Nephron progenitor cell (in vitro differentiated cells): Measurements from ENCODE around the gene EGFL7.

Source experiments
- DNase-seq: peaks from one replicate; pipeline ENCODE4 v3.0.0; 2021
- H3K27ac Mint-ChIP-seq: 2 replicates; pipeline ENCODE4 v1.8.0; 2021; ENCODE audit warnings: mild to moderate bottlenecking, moderate library complexity, mixed read lengths
- H3K27me3 Mint-ChIP-seq: 2 replicates; pipeline ENCODE4 v1.8.0; 2021; ENCODE audit warnings: mild to moderate bottlenecking, low read depth, mixed read lengths; ENCODE audit not compliant: poor library complexity
- H3K36me3 Mint-ChIP-seq: 2 replicates; pipeline ENCODE4 v1.8.0; 2021; ENCODE audit warnings: low read depth, mixed read lengths
- H3K4me1 Mint-ChIP-seq: 2 replicates; pipeline ENCODE4 v1.8.0; 2021; ENCODE audit warnings: mixed read lengths
- H3K4me3 Mint-ChIP-seq: 2 replicates; pipeline ENCODE4 v1.8.0; 2021; ENCODE audit warnings: mild to moderate bottlenecking, moderate library complexity, mixed read lengths
- H3K9me3 Mint-ChIP-seq: 2 replicates; pipeline ENCODE4 v1.8.0; 2021; ENCODE audit warnings: mild to moderate bottlenecking, moderate library complexity, mixed read lengths
- TF ChIP-seq, protein P1 (sequence below): fragments of 200-600 bp; sonication (generic); IDR thresholded peaks from 2 replicates; pipeline ENCODE4 v1.5.0; 2021; ENCODE audit warnings: antibody characterized with exemption

EGFL7 gene

DNA sequence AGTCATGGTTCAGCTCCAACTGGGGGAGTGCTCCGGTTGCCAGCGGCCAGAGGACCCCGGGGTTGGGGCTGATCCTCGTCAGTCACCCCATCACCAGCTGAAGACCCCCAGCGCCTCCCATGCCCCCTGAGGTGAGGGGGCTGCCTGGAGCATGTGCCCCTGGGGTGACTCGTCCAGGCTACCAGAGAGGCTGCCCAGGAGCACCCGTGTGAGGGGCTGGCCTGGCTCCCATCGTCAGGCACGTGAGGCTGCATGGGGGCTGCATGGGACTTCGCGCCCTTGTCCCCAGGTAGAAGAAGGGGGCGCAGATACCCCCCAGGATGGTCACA, 46.4 kb upstream of the EGFL7 start:
- Mint-ChIP-seq H3K27me3 (peaks cover 6% of the 10 kb centered on the region), H3K4me3 (no peak overlapping the region), H3K4me1 (peaks cover 62% of the 10 kb centered on the region), H3K27ac (no peak overlapping the region), H3K36me3 (no peaks in the 10 kb centered on the region), H3K9me3 (no peaks in the 10 kb centered on the region)
- TF ChIP-seq, protein P1, sequence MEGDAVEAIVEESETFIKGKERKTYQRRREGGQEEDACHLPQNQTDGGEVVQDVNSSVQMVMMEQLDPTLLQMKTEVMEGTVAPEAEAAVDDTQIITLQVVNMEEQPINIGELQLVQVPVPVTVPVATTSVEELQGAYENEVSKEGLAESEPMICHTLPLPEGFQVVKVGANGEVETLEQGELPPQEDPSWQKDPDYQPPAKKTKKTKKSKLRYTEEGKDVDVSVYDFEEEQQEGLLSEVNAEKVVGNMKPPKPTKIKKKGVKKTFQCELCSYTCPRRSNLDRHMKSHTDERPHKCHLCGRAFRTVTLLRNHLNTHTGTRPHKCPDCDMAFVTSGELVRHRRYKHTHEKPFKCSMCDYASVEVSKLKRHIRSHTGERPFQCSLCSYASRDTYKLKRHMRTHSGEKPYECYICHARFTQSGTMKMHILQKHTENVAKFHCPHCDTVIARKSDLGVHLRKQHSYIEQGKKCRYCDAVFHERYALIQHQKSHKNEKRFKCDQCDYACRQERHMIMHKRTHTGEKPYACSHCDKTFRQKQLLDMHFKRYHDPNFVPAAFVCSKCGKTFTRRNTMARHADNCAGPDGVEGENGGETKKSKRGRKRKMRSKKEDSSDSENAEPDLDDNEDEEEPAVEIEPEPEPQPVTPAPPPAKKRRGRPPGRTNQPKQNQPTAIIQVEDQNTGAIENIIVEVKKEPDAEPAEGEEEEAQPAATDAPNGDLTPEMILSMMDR = no peak
- DNase-seq = no peak

DNA sequence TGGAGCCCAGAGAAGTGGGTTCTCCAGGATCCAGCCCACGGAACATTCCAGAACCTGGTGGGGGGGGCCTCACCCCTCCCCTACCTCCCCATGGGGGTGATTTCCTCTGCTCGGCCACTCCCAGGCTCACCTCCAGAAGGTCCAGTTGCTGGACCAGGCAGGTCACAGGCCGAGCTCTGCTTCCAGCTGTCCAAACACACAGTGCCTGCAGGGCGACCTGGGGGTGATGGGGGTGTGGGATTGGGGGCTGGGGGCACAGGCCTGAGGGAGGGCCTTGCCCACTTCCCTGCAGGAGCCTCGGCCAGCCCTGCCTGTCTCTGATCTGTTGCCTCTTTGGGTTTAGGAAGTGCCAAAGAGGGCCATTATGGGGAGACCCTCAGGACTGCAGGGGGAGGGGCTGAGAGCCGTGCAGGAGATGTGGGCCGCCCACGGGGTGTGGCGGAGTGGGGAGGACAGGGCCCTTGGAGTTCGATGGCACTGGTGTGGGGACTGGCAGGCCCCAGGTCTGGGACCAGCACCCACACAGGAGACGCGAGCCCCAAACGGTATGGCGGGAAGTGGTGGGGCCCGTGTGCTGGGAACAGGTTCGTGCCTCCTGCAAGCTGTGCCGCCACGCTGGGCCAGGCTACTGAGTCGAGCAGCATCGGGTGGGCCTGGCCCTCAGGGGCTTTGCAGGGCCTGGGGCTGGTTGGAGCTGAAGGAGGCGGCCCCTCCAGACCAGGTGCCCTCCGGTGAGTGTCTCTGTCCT, 45.6 kb upstream of the EGFL7 start:
- Mint-ChIP-seq H3K9me3 (no peaks in the 10 kb centered on the region), H3K27me3 (peaks cover 6% of the 10 kb centered on the region), H3K4me1 (peaks cover 58% of the 10 kb centered on the region), H3K4me3 (no peak overlapping the region), H3K36me3 (no peaks in the 10 kb centered on the region), H3K27ac (peak overlapping the region; percentile 78)
- peak; percentile 7 for DNase-seq
- TF ChIP-seq, protein P1 = no peak

DNA sequence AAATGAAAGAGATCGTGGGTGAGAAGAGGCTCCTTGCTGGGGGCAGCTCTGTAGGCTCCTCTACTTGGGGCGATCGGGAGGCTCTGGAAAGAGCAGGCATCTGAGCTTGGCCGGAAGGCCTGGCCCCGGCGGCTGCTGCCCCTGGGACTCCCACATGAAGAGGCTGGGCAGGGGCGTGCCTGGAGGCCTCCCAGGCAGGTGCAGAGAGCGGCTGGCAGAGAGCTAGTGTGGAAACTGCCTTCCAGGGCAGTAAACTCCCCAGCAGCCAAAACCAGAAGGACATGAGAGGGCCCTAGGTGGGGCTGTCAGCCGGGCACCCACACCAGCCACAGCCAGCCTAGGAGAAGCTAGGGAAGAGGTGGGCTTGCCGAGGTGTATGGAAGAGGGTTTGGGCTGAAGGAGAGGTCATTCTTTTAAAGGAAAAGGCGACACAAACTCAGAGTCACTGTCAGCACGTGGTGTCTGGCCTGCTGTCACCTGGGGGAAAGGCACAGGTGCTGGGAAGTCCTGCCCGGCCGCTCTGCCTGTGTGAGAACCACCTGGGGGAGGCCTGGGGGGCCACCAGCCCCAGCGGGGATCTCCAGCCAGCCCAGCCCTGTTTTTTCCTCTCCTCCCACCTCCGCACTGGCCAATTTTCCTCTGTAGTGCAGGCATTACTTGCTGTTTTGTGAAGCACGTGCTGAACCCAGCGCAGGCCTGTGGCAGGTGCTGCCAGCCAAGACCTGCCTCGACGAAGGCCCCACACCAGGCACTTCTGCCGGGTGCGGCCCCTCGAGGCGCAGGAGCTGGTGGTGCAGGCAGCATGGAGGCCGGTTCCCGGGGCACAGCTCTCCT, 44.8 kb upstream of the EGFL7 start:
- Mint-ChIP-seq H3K27ac (peak overlapping the region; percentile 78), H3K9me3 (no peaks in the 10 kb centered on the region), H3K4me3 (no peak overlapping the region), H3K27me3 (peaks cover 6% of the 10 kb centered on the region), H3K36me3 (no peaks in the 10 kb centered on the region), H3K4me1 (peaks cover 54% of the 10 kb centered on the region)
- TF ChIP-seq, protein P1 = no peak
- no peak for DNase-seq

DNA sequence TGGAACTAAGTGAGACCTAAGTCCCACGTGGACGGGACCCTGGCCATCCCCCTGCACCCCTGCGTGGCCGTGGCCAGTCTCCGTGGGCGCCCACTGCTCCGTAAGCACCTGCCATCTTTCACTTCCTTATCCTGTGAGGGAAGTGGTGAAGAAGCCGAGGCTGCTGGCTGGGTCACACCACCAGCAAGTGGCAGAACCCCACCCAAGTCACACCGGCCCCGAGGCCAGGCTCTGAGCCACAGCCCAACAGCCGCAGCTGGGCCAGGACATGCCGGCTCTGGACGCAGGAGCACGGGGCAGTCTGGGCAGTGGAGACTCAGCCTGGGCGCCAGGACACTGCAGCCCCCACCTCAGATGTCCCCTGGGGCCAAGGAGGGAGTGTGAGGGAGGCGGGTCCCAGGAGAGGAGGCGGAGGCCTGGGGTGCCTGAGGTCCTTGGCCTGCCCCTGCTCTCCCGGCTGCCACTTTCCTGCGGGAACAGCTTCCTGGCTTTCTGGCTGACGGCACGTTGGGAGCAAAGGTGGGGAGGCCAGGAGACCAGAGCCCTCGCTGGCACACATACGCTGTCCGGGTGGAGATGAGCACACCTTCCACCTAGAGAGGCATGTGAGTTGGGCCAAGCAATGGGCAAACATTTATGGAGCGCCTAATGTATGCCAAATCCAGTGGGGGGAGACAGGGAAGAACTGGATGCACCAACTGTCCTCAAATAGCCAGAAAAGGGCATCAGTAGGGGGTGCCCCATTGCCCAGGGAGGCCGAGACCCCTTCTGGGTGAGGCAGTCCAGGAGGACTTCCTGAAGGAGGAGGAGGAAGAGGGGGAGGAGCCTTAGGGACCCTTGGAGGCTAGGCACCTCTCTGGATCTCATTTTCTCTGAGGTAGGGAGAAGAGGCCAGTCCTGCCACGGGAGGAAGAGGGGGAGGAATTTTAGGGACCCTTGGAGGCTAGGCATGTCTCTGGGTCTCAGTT, 43.9 kb upstream of the EGFL7 start:
- no peak for DNase-seq

DNA sequence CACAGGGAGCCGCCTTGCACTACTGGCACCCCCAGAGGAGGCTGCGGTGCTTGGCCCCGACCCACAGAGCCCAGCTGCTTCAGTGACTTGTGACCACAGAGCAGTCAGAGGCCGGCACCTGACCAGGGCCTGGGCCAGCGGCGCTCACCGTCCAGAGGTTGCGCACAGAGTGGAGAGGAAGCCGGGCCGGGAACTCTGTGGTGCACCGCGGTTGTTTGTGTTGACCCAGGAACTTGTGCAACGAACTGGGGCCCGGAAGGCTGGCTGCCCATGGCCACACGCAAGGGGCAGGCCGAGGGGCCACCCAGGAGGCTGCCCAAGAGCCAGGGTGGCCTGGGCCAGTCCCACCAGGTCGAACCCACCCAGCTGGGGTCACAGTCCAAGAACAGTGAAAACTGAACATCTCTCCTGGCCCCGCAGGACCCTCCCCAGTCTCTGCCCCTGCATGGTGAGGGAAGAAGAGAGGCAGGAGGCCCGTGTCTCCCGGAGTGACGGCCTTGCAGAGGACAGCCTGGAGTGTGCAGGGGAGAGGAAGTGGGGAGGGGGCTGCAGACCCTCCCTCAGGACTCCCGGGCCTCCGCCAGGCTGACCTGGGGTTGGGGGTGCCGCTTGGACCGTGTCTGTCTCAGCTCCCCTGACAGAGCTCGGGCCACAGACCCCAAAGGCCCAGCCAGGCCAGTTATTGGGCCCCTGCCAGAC, 42.8 kb upstream of the EGFL7 start:
- Mint-ChIP-seq H3K4me1 (peaks cover 54% of the 10 kb centered on the region), H3K36me3 (no peaks in the 10 kb centered on the region), H3K27me3 (peaks cover 6% of the 10 kb centered on the region), H3K9me3 (no peaks in the 10 kb centered on the region), H3K27ac (no peak overlapping the region), H3K4me3 (no peak overlapping the region)
- peak; percentile 29 for DNase-seq
- TF ChIP-seq, protein P1 = no peak

More for the DNA sequence above, 43.9 kb upstream of the EGFL7 start:
- H3K9me3 Mint-ChIP-seq = no peaks in the 10 kb centered on the region
- no peaks in the 10 kb centered on the region for H3K36me3 Mint-ChIP-seq
- H3K27ac Mint-ChIP-seq = no peak overlapping the region
- no peak overlapping the region for H3K4me3 Mint-ChIP-seq
- peaks cover 6% of the 10 kb centered on the region for H3K27me3 Mint-ChIP-seq
- H3K4me1 Mint-ChIP-seq = peaks cover 57% of the 10 kb centered on the region
- TF ChIP-seq, protein P1 = no peak
